ENCODE results near the gene OSBPL2.

OSBPL2 gene

GRCh38 chr20:62237801-62238568, at the start of gene OSBPL2:
Gene OSBPL2, plus strand, starts transcription at chr20:62238521. Its CDS starts 17,664 bp downstream, at chr20:62256185.
- CTCF ChIA-PET = interaction anchor here (1.0 to 1.1 kb wide), 3 partner anchors 63 to 228 kb away, joined by 3 to 4 read pairs (median 3); no protein-coding TSS in a partner anchor
- POLR2A ChIA-PET = interaction anchor here (0.6 kb wide), 1 partner anchor 17 kb away, joined by 3 read pairs; no protein-coding TSS in a partner anchor
- peak; percentile 100 for DNase-seq (ENCODE audit: extremely low spot score)
- no peak for TF ChIP-seq CTCF (IDR thresholded peaks at IDR 0.05; ENCODE audit: control extremely low read depth, extremely low read depth, low read depth, missing control alignments)

GRCh38 chr20:62190639-62191411, 47.5 kb upstream of the OSBPL2 start:
- TF ChIP-seq CTCF (IDR thresholded peaks at IDR 0.05; ENCODE audit: control extremely low read depth, extremely low read depth, low read depth, missing control alignments) = no peak
- CTCF ChIA-PET = interaction anchor here (1.7 kb wide), 1 partner anchor 179 kb away, joined by 3 read pairs; no protein-coding TSS in a partner anchor
- no peak for DNase-seq (ENCODE audit: extremely low spot score)
- POLR2A ChIA-PET = no interaction called here

GRCh38 chr20:62191781-62192559, 46.4 kb upstream of the OSBPL2 start:
- TF ChIP-seq CTCF (IDR thresholded peaks at IDR 0.05; ENCODE audit: control extremely low read depth, extremely low read depth, low read depth, missing control alignments) = no peak
- ChIA-PET CTCF (interaction anchor here (1.7 kb wide), 1 partner anchor 181 kb away, joined by 3 read pairs; no protein-coding TSS in a partner anchor), POLR2A (no interaction called here)

GRCh38 chr20:62192635-62193034, 45.7 kb upstream of the OSBPL2 start:
- no peak for DNase-seq (ENCODE audit: extremely low spot score)
- TF ChIP-seq CTCF (IDR thresholded peaks at IDR 0.05; ENCODE audit: control extremely low read depth, extremely low read depth, low read depth, missing control alignments) = no peak
- ChIA-PET POLR2A (no interaction called here), CTCF (no interaction called here)

More at GRCh38 chr20:62191781-62192559, 46.4 kb upstream of the OSBPL2 start:
- no peak for DNase-seq (ENCODE audit: extremely low spot score)

- ChIA-PET POLR2A (no interaction called here), CTCF (no interaction called here)
- no peak for TF ChIP-seq CTCF (IDR thresholded peaks at IDR 0.05; ENCODE audit: control extremely low read depth, extremely low read depth, low read depth, missing control alignments)
- DNase-seq (ENCODE audit: extremely low spot score) = no peak
These were observed 45.0 kb upstream of the OSBPL2 start for GRCh38 chr20:62193079-62194025.

Data from GM10248 (cell line).